Measurements from ENCODE around the gene KIF12. TPM values are rescaled to one million over a fixed set of nuclear protein-coding genes. Genes with fewer than 3 reads are reported as not detected.

Gene KIF12
- total and polyA plus RNA-seq, 2 donors (not counting 1 experiment from before 2014, with no cell fraction given): not detected

GRCh38 chr9:114048533-114049415 lies 50.3 kb downstream of the KIF12 start:
- no peak overlapping the region for H2AFZ ChIP-seq (ENCODE audit: low read length)
- TF ChIP-seq EZH2 (IDR thresholded peaks at IDR 0.05; ENCODE audit: low read length, missing control alignments): no peak
- TF ChIP-seq CTCF (conservative IDR thresholded peaks at IDR 0.05 in 1 of 2, IDR thresholded peaks at IDR 0.05 in 1 of 2; ENCODE audit: low read depth in 1 of 2, low read length in 2 of 2): no peak
- H3K27me3 ChIP-seq (ENCODE audit: control insufficient read depth, insufficient read depth, low read length): no peaks in the 10 kb centered on the region
- no peak overlapping the region for H3K4me2 ChIP-seq (ENCODE audit: extremely low read depth, insufficient read depth, low read length)
- H3K9me3 ChIP-seq (ENCODE audit: control insufficient read depth, insufficient read depth, low read depth, low read length): no peaks in the 10 kb centered on the region
- no peak overlapping the region for H3K27ac ChIP-seq (ENCODE audit: insufficient read depth, low read length)
- H3K4me1 ChIP-seq (ENCODE audit: control insufficient read depth, extremely low read depth, insufficient read depth, low read length): no peaks in the 10 kb centered on the region
- H4K20me1 ChIP-seq (ENCODE audit: control insufficient read depth, extremely low read depth, insufficient read depth, low read length): no peaks in the 10 kb centered on the region
- no peak overlapping the region for H3K9ac ChIP-seq (ENCODE audit: insufficient read depth, low read length)
- no peak for DNase-seq (ENCODE audit: low read depth in 2 of 2)
- H3K4me3 ChIP-seq (replicated peaks in 1 of 4; ENCODE audit: control extremely low read depth in 1 of 4, insufficient read depth in 1 of 4, low read depth in 3 of 4, low read length in 4 of 4): no peak overlapping the region
- no peaks in the 10 kb centered on the region for H3K79me2 ChIP-seq (ENCODE audit: control insufficient read depth, insufficient read depth, low read length)
- H3K36me3 ChIP-seq (ENCODE audit: control insufficient read depth, insufficient read depth, low read length): peaks cover 25% of the 10 kb centered on the region

- no peak overlapping the region for H3K4me2 ChIP-seq (ENCODE audit: extremely low read depth, insufficient read depth, low read length)
- H3K27ac ChIP-seq (ENCODE audit: insufficient read depth, low read length): no peak overlapping the region
- H3K27me3 ChIP-seq (ENCODE audit: control insufficient read depth, insufficient read depth, low read length): no peaks in the 10 kb centered on the region
- H4K20me1 ChIP-seq (ENCODE audit: control insufficient read depth, extremely low read depth, insufficient read depth, low read length): no peaks in the 10 kb centered on the region
- H3K9ac ChIP-seq (ENCODE audit: insufficient read depth, low read length): no peak overlapping the region
- no peaks in the 10 kb centered on the region for H3K9me3 ChIP-seq (ENCODE audit: control insufficient read depth, insufficient read depth, low read depth, low read length)
- TF ChIP-seq CTCF (conservative IDR thresholded peaks at IDR 0.05 in 1 of 2, IDR thresholded peaks at IDR 0.05 in 1 of 2; ENCODE audit: low read depth in 1 of 2, low read length in 2 of 2) (peak in 1 of 2 donors; percentile 40), EZH2 (IDR thresholded peaks at IDR 0.05; ENCODE audit: low read length, missing control alignments) (no peak)
- peaks cover 25% of the 10 kb centered on the region for H3K36me3 ChIP-seq (ENCODE audit: control insufficient read depth, insufficient read depth, low read length)
- H3K4me1 ChIP-seq (ENCODE audit: control insufficient read depth, extremely low read depth, insufficient read depth, low read length): no peaks in the 10 kb centered on the region
- peak in 1 of 2 donors; percentile 5 for DNase-seq (ENCODE audit: low read depth in 2 of 2)
- no peak overlapping the region for H3K4me3 ChIP-seq (replicated peaks in 1 of 4; ENCODE audit: control extremely low read depth in 1 of 4, insufficient read depth in 1 of 4, low read depth in 3 of 4, low read length in 4 of 4)
- H3K79me2 ChIP-seq (ENCODE audit: control insufficient read depth, insufficient read depth, low read length): no peaks in the 10 kb centered on the region
- H2AFZ ChIP-seq (ENCODE audit: low read length): no peak overlapping the region
Observed at GRCh38 chr9:114047717-114048116, 51.4 kb downstream of the KIF12 start.

GRCh38 chr9:114046875-114047274 lies 52.2 kb downstream of the KIF12 start:
- no peak overlapping the region for H3K27ac ChIP-seq (ENCODE audit: insufficient read depth, low read length)
- H3K4me1 ChIP-seq (ENCODE audit: control insufficient read depth, extremely low read depth, insufficient read depth, low read length): no peaks in the 10 kb centered on the region
- H3K27me3 ChIP-seq (ENCODE audit: control insufficient read depth, insufficient read depth, low read length): no peaks in the 10 kb centered on the region
- no peaks in the 10 kb centered on the region for H3K9me3 ChIP-seq (ENCODE audit: control insufficient read depth, insufficient read depth, low read depth, low read length)
- no peaks in the 10 kb centered on the region for H3K79me2 ChIP-seq (ENCODE audit: control insufficient read depth, insufficient read depth, low read length)
- H2AFZ ChIP-seq (ENCODE audit: low read length): no peak overlapping the region
- H3K36me3 ChIP-seq (ENCODE audit: control insufficient read depth, insufficient read depth, low read length): peaks cover 23% of the 10 kb centered on the region
- no peaks in the 10 kb centered on the region for H4K20me1 ChIP-seq (ENCODE audit: control insufficient read depth, extremely low read depth, insufficient read depth, low read length)
- H3K4me3 ChIP-seq (replicated peaks in 1 of 4; ENCODE audit: control extremely low read depth in 1 of 4, insufficient read depth in 1 of 4, low read depth in 3 of 4, low read length in 4 of 4): no peak overlapping the region
- H3K4me2 ChIP-seq (ENCODE audit: extremely low read depth, insufficient read depth, low read length): no peak overlapping the region
- no peak overlapping the region for H3K9ac ChIP-seq (ENCODE audit: insufficient read depth, low read length)
- TF ChIP-seq EZH2 (IDR thresholded peaks at IDR 0.05; ENCODE audit: low read length, missing control alignments) (no peak), CTCF (conservative IDR thresholded peaks at IDR 0.05 in 1 of 2, IDR thresholded peaks at IDR 0.05 in 1 of 2; ENCODE audit: low read depth in 1 of 2, low read length in 2 of 2) (no peak)
- DNase-seq (ENCODE audit: low read depth in 2 of 2): peak in 1 of 2 donors; percentile 18

Measured in fibroblast of lung (primary cell).